H1 (cell line): Measurements from ENCODE around the gene EDC3. TPM values are rescaled to one million over a fixed set of nuclear protein-coding genes. Genes with fewer than 3 reads are reported as not detected.

Experiments
- CTCF ChIA-PET: fragments of 300-600 bp; sonication (Branson Sonifier 250); formaldehyde crosslinking; loops from one replicate; lab custom pipeline; 2021; ENCODE audit not compliant: partially characterized antibody; lab: Charles Lee
- POLR2A ChIA-PET: fragments of 300-600 bp; sonication (Branson Sonifier 250); formaldehyde crosslinking; loops from one replicate; lab custom pipeline; 2021; ENCODE audit warnings: inconsistent platforms; ENCODE audit not compliant: partially characterized antibody; lab: Charles Lee
- DNase-seq, 2 experiments: peaks; one replicate each; pipeline versions ENCODE4 v3.0.0 to v3.0.0-alpha.2; 2010 to 2022; ENCODE audit warnings: low spot score in 2 of 2, low read depth in 1 of 2, mixed read lengths in 1 of 2
- FAIRE-seq: peaks from 2 replicates; lab custom pipeline; 2011; peaks lifted over from hg19 to GRCh38; lab: Jason Lieb, UNC
- H2AFZ ChIP-seq: 2 replicates; pipeline ENCODE4 v1.8.1; 2012; ENCODE audit warnings: low read length, inconsistent platforms
- H2AK5ac ChIP-seq: 2 replicates; pipeline ENCODE4 v1.6.1; 2013; ENCODE audit warnings: low read depth, low read length
- H2BK120ac ChIP-seq: replicated peaks from 2 replicates; pipeline ENCODE3; 2013; ENCODE audit warnings: low read depth, low read length, inconsistent platforms
- H2BK12ac ChIP-seq: 2 replicates; pipeline ENCODE4 v1.6.1; 2013; ENCODE audit warnings: low read depth, low read length
- H2BK15ac ChIP-seq: 2 replicates; pipeline ENCODE4 v1.6.1; 2013; ENCODE audit warnings: low read length
- H2BK20ac ChIP-seq: 2 replicates; pipeline ENCODE4 v1.6.1; 2013; ENCODE audit warnings: low read length
- H2BK5ac ChIP-seq: 2 replicates; pipeline ENCODE4 v1.6.1; 2013; ENCODE audit warnings: low read depth, low read length
- H3K14ac ChIP-seq: 2 replicates; pipeline ENCODE4 v1.6.1; 2013; ENCODE audit warnings: inconsistent platforms; ENCODE audit not compliant: insufficient read length
- H3K18ac ChIP-seq: 2 replicates; pipeline ENCODE4 v1.6.1; 2013; ENCODE audit warnings: low read length; ENCODE audit errors: extremely low read depth
- H3K23ac ChIP-seq: 2 replicates; pipeline ENCODE4 v1.6.1; 2013; ENCODE audit warnings: inconsistent platforms; ENCODE audit not compliant: insufficient read length
- H3K23me2 ChIP-seq: 2 replicates; pipeline ENCODE4 v1.6.1; 2013; ENCODE audit warnings: low read depth, low read length
- H3K27ac ChIP-seq: 2 replicates; pipeline ENCODE4 v1.6.1; 2011; ENCODE audit warnings: low read depth, low read length, inconsistent platforms
- H3K27me3 ChIP-seq, 4 experiments: replicated peaks in 1 of 4; 1 replicate in 1 of 4; 2 replicates in 3 of 4; pipeline versions ENCODE4 v1.6.1 to v1.8.1; 2011 to 2013; ENCODE audit warnings: low read length in 3 of 4, mild to moderate bottlenecking in 3 of 4, inconsistent platforms in 2 of 4, mixed read lengths in 2 of 4, moderate library complexity in 1 of 4; ENCODE audit not compliant: control insufficient read depth in 3 of 4, insufficient read depth in 3 of 4; ENCODE audit errors: extremely low read depth in 1 of 4
- H3K36me3 ChIP-seq, 4 experiments: 2 replicates each; pipeline versions ENCODE4 v1.6.1 to v1.8.1; 2011 to 2013; ENCODE audit warnings: mild to moderate bottlenecking in 4 of 4, low read length in 3 of 4, moderate library complexity in 2 of 4, control low read depth in 1 of 4, inconsistent platforms in 1 of 4; ENCODE audit not compliant: insufficient read depth in 4 of 4, control insufficient read depth in 2 of 4
- H3K4ac ChIP-seq: replicated peaks from 2 replicates; pipeline ENCODE3; 2013; ENCODE audit warnings: low read length, low read depth, mixed read lengths, inconsistent platforms; ENCODE audit not compliant: insufficient read length
- H3K4me1 ChIP-seq, 4 experiments: replicated peaks in 1 of 4; 1 replicate in 1 of 4; 2 replicates in 3 of 4; pipeline versions ENCODE4 v1.6.1 to v1.8.1; 2011 to 2013; ENCODE audit warnings: low read length in 3 of 4, inconsistent platforms in 2 of 4, mixed read lengths in 1 of 4; ENCODE audit not compliant: insufficient read depth in 4 of 4, control insufficient read depth in 3 of 4
- H3K4me2 ChIP-seq, 2 experiments: 2 replicates each; pipeline versions ENCODE4 v1.6.1 to v1.8.1; 2011 to 2013; ENCODE audit warnings: low read depth in 2 of 2, low read length in 2 of 2, control low read depth in 1 of 2, inconsistent platforms in 1 of 2, mild to moderate bottlenecking in 1 of 2; ENCODE audit not compliant: insufficient read depth in 1 of 2
- H3K4me3 ChIP-seq, 4 experiments: fragments of 200-600, 300-600 bp in 1 of 4; sonication (generic), shearing (Covaris generic), sonication (Bioruptor Twin) in 1 of 4; 2 replicates each; pipeline versions ENCODE4 v1.5.1 to v1.8.1; 2011 to 2016; ENCODE audit warnings: low read length in 4 of 4, low read depth in 3 of 4, control low read depth in 2 of 4, inconsistent platforms in 2 of 4, mild to moderate bottlenecking in 2 of 4, mixed read lengths in 1 of 4, moderate library complexity in 1 of 4; ENCODE audit not compliant: insufficient read depth in 2 of 4; ENCODE audit errors: extremely low read depth in 1 of 4
- H3K56ac ChIP-seq: replicated peaks from 2 replicates; pipeline ENCODE3; 2013; ENCODE audit warnings: low read depth, mild to moderate bottlenecking, mixed read lengths, low read length, inconsistent platforms; ENCODE audit not compliant: insufficient read length
- H3K79me1 ChIP-seq: 2 replicates; pipeline ENCODE4 v1.6.1; 2013; ENCODE audit warnings: low read depth, low read length, control low read depth
- H3K79me2 ChIP-seq, 2 experiments: 2 replicates each; pipeline versions ENCODE4 v1.6.1 to v1.8.1; 2012 to 2013; ENCODE audit warnings: low read length in 2 of 2, mild to moderate bottlenecking in 2 of 2, inconsistent platforms in 1 of 2; ENCODE audit not compliant: insufficient read depth in 2 of 2, control insufficient read depth in 1 of 2
- H3K9ac ChIP-seq, 4 experiments: replicated peaks in 1 of 4; 1 replicate in 1 of 4; 2 replicates in 3 of 4; pipeline versions ENCODE4 v1.6.1 to v1.8.1; 2011 to 2013; ENCODE audit warnings: low read depth in 3 of 4, low read length in 3 of 4, control low read depth in 2 of 4, mild to moderate bottlenecking in 2 of 4, moderate library complexity in 2 of 4, inconsistent platforms in 1 of 4; ENCODE audit errors: extremely low read depth in 1 of 4
- H3K9me3 ChIP-seq, 2 experiments: 2 replicates each; pipeline versions ENCODE4 v1.6.1 to v1.8.1; 2012 to 2013; ENCODE audit warnings: mild to moderate bottlenecking in 2 of 2, moderate library complexity in 2 of 2, control low read depth in 1 of 2, inconsistent platforms in 1 of 2, low read depth in 1 of 2, low read length in 1 of 2, mixed read lengths in 1 of 2; ENCODE audit not compliant: insufficient read depth in 2 of 2
- H4K20me1 ChIP-seq, 2 experiments: replicated peaks in 1 of 2; 2 replicates each; pipeline versions ENCODE3 to v1.8.1; 2011 to 2013; ENCODE audit warnings: inconsistent platforms in 2 of 2, low read length in 2 of 2, mild to moderate bottlenecking in 1 of 2; ENCODE audit not compliant: insufficient read depth in 2 of 2, control insufficient read depth in 1 of 2
- H4K5ac ChIP-seq: 2 replicates; pipeline ENCODE4 v1.6.1; 2013; ENCODE audit warnings: low read length, low read depth, mixed read lengths, inconsistent platforms; ENCODE audit not compliant: insufficient read length
- H4K8ac ChIP-seq: 2 replicates; pipeline ENCODE4 v1.8.0; 2013; ENCODE audit warnings: mild to moderate bottlenecking, moderate library complexity, low read length, inconsistent platforms; ENCODE audit not compliant: insufficient read depth; ENCODE audit errors: extremely low read depth
- H4K91ac ChIP-seq: replicated peaks from 2 replicates; pipeline ENCODE3; 2013; ENCODE audit warnings: low read length, mixed read lengths, inconsistent platforms; ENCODE audit not compliant: insufficient read length
- CBX5 ChIP-seq: fragments of 300-800, 300-1000 bp; sonication (generic); IDR thresholded peaks from 2 replicates; pipeline ENCODE4 v1.7.1; 2016; ENCODE audit warnings: antibody characterized with exemption, low read length, low read depth
- CREB1 ChIP-seq: IDR thresholded peaks from 2 replicates; pipeline ENCODE4 v1.6.1; 2012; ENCODE audit warnings: inconsistent platforms
- FOSL1 ChIP-seq: IDR thresholded peaks from 2 replicates; pipeline ENCODE4 v1.6.1; 2011; ENCODE audit warnings: mild to moderate bottlenecking, low read depth, low read length, moderate library complexity; ENCODE audit not compliant: insufficient read depth
- GABPA ChIP-seq: IDR thresholded peaks from 2 replicates; pipeline ENCODE4 v1.6.1; 2011; ENCODE audit warnings: mild to moderate bottlenecking, low read length, moderate library complexity, borderline replicate concordance; ENCODE audit not compliant: insufficient read depth
- JUND ChIP-seq: IDR thresholded peaks from 2 replicates; pipeline ENCODE4 v1.6.1; 2011; ENCODE audit warnings: mild to moderate bottlenecking, improper control_type of control experiment, low read length
- NRF1 ChIP-seq: IDR thresholded peaks from 2 replicates; pipeline ENCODE4 v1.6.1; 2011; ENCODE audit warnings: mild to moderate bottlenecking, low read depth, low read length, improper control_type of control experiment
- PHF8 ChIP-seq: fragments of 200-600 bp; sonication (generic); conservative IDR thresholded peaks from 2 replicates; pipeline ENCODE4 v1.7.1; 2012; ENCODE audit warnings: low read depth, mild to moderate bottlenecking, inconsistent platforms, low read length, moderate library complexity
- RFX5 ChIP-seq: IDR thresholded peaks from 2 replicates; pipeline ENCODE4 v1.6.1; 2011; ENCODE audit warnings: low read depth, low read length, improper control_type of control experiment, borderline replicate concordance
- SP2 ChIP-seq: IDR thresholded peaks from 2 replicates; pipeline ENCODE4 v1.6.1; 2012; ENCODE audit warnings: mild to moderate bottlenecking, low read length, inconsistent platforms
- SRF ChIP-seq: IDR thresholded peaks from 2 replicates; pipeline ENCODE4 v1.6.1; 2011; ENCODE audit warnings: mild to moderate bottlenecking, low read depth, low read length, moderate library complexity
- TBP ChIP-seq: IDR thresholded peaks from 2 replicates; pipeline ENCODE4 v1.6.1; 2011; ENCODE audit warnings: low read depth, low read length, improper control_type of control experiment
- YY1 ChIP-seq: IDR thresholded peaks from 2 replicates; pipeline ENCODE4 v1.6.1; 2011; ENCODE audit warnings: low read depth, mild to moderate bottlenecking, low read length
- WGBS, 2 experiments: shearing (Covaris generic) in 1 of 2; methylation state at CpG; one replicate each; pipeline versions ENCODE4 v1.1.6 to v1.1.7; 2013 to 2015; ENCODE audit warnings: low lambda C conversion rate in 2 of 2, mixed read lengths in 2 of 2, inconsistent platforms in 1 of 2, low coverage in 1 of 2, missing lambda C conversion rate in 1 of 2; ENCODE audit not compliant: insufficient replicate concordance in 2 of 2, insufficient coverage in 1 of 2, insufficient read length in 1 of 2; ENCODE audit errors: extremely low coverage in 1 of 2, missing lambda C conversion rate in 1 of 2; 5-methylcytosine and 5-hydroxymethylcytosine counted together
- polyA plus RNA-seq, 7 experiments: library from polyadenylated mRNA; depleted of rRNA in 3 of 7; stranded (reverse) in 5 of 7; unstranded in 2 of 7; fragments of >200 nt in 5 of 7; fragments of 200-250 nt in 2 of 7; gene quantifications; 1 replicate in 5 of 7; 2 replicates in 1 of 7; 4 replicates in 1 of 7; pipeline versions ENCODE4 v1.2.1 to v1.2.3, GENCODE V29; 2011 to 2013; ENCODE audit warnings: missing spikeins in 2 of 7, mixed read lengths in 2 of 7
- total RNA-seq: library from RNA; stranded (reverse); fragmentation: NEBNext Ultra II Directional; extraction: Animal tissue kit (Norgen Biotek cat#: 25700); gene quantifications from 2 replicates; pipeline ENCODE4 v1.2.1, GENCODE V29; 2021
- TF ChIP-seq, protein P1 (sequence below), 3 experiments: IDR thresholded peaks; 1 replicate in 2 of 3; 2 replicates in 1 of 3; pipeline versions ENCODE4 v1.5.1 to v1.6.1; 2011; ENCODE audit warnings: low read length in 3 of 3, mild to moderate bottlenecking in 3 of 3, inconsistent platforms in 2 of 3, low read depth in 1 of 3, moderate library complexity in 1 of 3; ENCODE audit not compliant: insufficient read depth in 1 of 3; ENCODE audit errors: control extremely low read depth in 1 of 3

The EDC3 gene
- total and polyA plus RNA-seq, 2 of the 8 experiments (the other 6 are each of a cell fraction or from before 2014, with no cell fraction given) = 45.0 to 50.8 TPM

DNA sequence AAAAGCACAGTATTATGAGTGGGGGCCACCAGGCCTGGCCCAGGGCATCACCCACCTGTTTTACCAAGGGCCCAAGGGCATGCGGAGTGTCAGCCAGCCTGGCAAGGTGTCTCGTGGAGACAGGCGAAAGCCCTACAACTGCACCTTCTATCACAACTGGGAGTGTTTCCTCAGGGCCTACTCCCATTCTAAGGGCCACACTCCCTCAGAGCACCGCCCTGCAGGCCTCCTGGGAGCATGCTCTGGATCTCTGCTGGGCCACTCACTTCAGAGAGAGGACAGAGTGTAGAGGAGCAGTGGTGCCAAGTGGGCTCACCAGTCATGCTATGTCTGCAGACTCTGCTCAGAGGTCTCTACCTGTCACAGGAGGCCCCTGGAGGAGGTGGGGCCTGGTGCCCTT lies 101.4 kb downstream of the EDC3 start:
- no peak overlapping the region for H2BK12ac ChIP-seq
- H3K4me1 ChIP-seq = peaks cover 0 to 3% (median 3%) of the 10 kb centered on the region in 4 experiments; a peak in 4 of 7 replicates
- no peak overlapping the region for H4K91ac ChIP-seq
- no peak overlapping the region for H3K27ac ChIP-seq
- H3K79me2 ChIP-seq = 0 out of 4 replicates have a peak, but pooled peaks cover 0 to under 1% of the 10 kb centered on the region in 2 experiments
- H2BK15ac ChIP-seq = no peak overlapping the region
- no peak overlapping the region for H2BK5ac ChIP-seq
- POLR2A ChIA-PET = interaction anchor here (0.9 to 1.4 kb wide), 2 partner anchors 14 to 48 kb away, joined by 3 to 4 read pairs; no protein-coding TSS in a partner anchor
- no peak overlapping the region for H3K4me2 ChIP-seq
- no peak overlapping the region for H3K23ac ChIP-seq
- H3K23me2 ChIP-seq = no peaks in the 10 kb centered on the region
- no peak overlapping the region for H2BK120ac ChIP-seq
- H2AFZ ChIP-seq = no peak overlapping the region
- H3K56ac ChIP-seq = no peak overlapping the region
- no peaks in the 10 kb centered on the region for H3K9me3 ChIP-seq
- H3K36me3 ChIP-seq = peaks cover 34 to 61% (median 51%) of the 10 kb centered on the region in 4 experiments
- no peak overlapping the region for H3K14ac ChIP-seq
- no peak overlapping the region for H2AK5ac ChIP-seq
- peaks cover 0 to 3% of the 10 kb centered on the region in 2 experiments for H4K20me1 ChIP-seq
- H3K27me3 ChIP-seq = no peaks in the 10 kb centered on the region
- H3K79me1 ChIP-seq = no peaks in the 10 kb centered on the region
- no peak for DNase-seq
- WGBS, 2 experiments = 85% methylated on average over 4 of the region's 4 CpGs; no CpG with 5 or more reads in 1 of the 2 experiments
- no peak overlapping the region; the same call in 1 of the 2 replicates for H4K8ac ChIP-seq
- no peak overlapping the region for H3K9ac ChIP-seq
- H4K5ac ChIP-seq = no peak overlapping the region
- FAIRE-seq = no peak
- H3K4ac ChIP-seq = no peak overlapping the region
- H3K18ac ChIP-seq = no peak overlapping the region
- H3K4me3 ChIP-seq = no peak overlapping the region
- H2BK20ac ChIP-seq = no peak overlapping the region
- CTCF ChIA-PET = no interaction called here
- TF ChIP-seq GABPA (no peak), CBX5 (no peak), SRF (no peak), RFX5 (no peak), TBP (no peak), NRF1 (no peak), YY1 (no peak), JUND (no peak), CREB1 (no peak), SP2 (no peak), PHF8 (no peak), FOSL1 (no peak)
- TF ChIP-seq, protein P1, sequence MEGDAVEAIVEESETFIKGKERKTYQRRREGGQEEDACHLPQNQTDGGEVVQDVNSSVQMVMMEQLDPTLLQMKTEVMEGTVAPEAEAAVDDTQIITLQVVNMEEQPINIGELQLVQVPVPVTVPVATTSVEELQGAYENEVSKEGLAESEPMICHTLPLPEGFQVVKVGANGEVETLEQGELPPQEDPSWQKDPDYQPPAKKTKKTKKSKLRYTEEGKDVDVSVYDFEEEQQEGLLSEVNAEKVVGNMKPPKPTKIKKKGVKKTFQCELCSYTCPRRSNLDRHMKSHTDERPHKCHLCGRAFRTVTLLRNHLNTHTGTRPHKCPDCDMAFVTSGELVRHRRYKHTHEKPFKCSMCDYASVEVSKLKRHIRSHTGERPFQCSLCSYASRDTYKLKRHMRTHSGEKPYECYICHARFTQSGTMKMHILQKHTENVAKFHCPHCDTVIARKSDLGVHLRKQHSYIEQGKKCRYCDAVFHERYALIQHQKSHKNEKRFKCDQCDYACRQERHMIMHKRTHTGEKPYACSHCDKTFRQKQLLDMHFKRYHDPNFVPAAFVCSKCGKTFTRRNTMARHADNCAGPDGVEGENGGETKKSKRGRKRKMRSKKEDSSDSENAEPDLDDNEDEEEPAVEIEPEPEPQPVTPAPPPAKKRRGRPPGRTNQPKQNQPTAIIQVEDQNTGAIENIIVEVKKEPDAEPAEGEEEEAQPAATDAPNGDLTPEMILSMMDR (IDR thresholded peaks at IDR 0.05; ENCODE audit: control extremely low read depth in 1 of 3, insufficient read depth in 1 of 3, low read depth in 1 of 3, low read length in 3 of 3) = no peak
